OCI-LY7 (cell line): ENCODE results near the gene APBB2. TPM values are rescaled to one million over a fixed set of nuclear protein-coding genes. Genes with fewer than 3 reads are reported as not detected.

Source experiments
- BruUV-seq: library from RNA; stranded (reverse); fragments of 400-500 nt; replicated peaks from 2 replicates; lab custom pipeline; 2021; lab: Mats Ljungman, UMichigan
- CTCF ChIA-PET: fragments of 300-600 bp; sonication (Branson Sonifier 250); formaldehyde crosslinking; loops from one replicate; lab custom pipeline; 2022; ENCODE audit warnings: antibody characterized with exemption; ENCODE audit not compliant: unreplicated experiment; lab: Charles Lee
- POLR2A ChIA-PET: fragments of 300-600 bp; sonication (Branson Sonifier 250); formaldehyde crosslinking; loops from one replicate; lab custom pipeline; 2022; ENCODE audit warnings: antibody characterized with exemption; lab: Charles Lee
- DNase-seq: peaks from one replicate; pipeline ENCODE4 v3.0.0-alpha.2; 2015; ENCODE audit warnings: low spot score
- H2AFZ ChIP-seq: fragments of 200-600 bp; sonication (generic), shearing (Covaris generic); 2 replicates; pipeline ENCODE4 v1.6.1; 2014; ENCODE audit warnings: mild to moderate bottlenecking, antibody characterized with exemption, low read length, moderate library complexity
- H3K27ac ChIP-seq: fragments of 200-600 bp; sonication (generic); 2 replicates; pipeline ENCODE4 v1.5.1; 2014; ENCODE audit warnings: mixed run types, low read depth, mild to moderate bottlenecking, moderate library complexity, low read length, inconsistent platforms; ENCODE audit not compliant: poor library complexity, severe bottlenecking
- H3K36me3 ChIP-seq: fragments of 200-600 bp; sonication (generic); 2 replicates; pipeline ENCODE4 v1.6.1; 2014; ENCODE audit warnings: mild to moderate bottlenecking, antibody characterized with exemption, low read length, moderate library complexity, mixed read lengths; ENCODE audit not compliant: insufficient read depth
- H3K4me1 ChIP-seq: fragments of 200-600 bp; sonication (generic); 2 replicates; pipeline ENCODE4 v1.5.1; 2014; ENCODE audit warnings: mild to moderate bottlenecking, low read length; ENCODE audit not compliant: insufficient read depth, poor library complexity, severe bottlenecking
- H3K4me2 ChIP-seq: fragments of 200-600 bp; sonication (generic); 2 replicates; pipeline ENCODE4 v1.6.1; 2014; ENCODE audit warnings: mild to moderate bottlenecking, low read length
- H3K4me3 ChIP-seq: fragments of 200-600 bp; sonication (generic); 2 replicates; pipeline ENCODE4 v1.5.1; 2014; ENCODE audit warnings: mild to moderate bottlenecking, low read depth, low read length; ENCODE audit not compliant: poor library complexity, severe bottlenecking
- H3K79me2 ChIP-seq: fragments of 200-600 bp; sonication (generic); 2 replicates; pipeline ENCODE4 v1.6.1; 2016; ENCODE audit warnings: low read depth, mild to moderate bottlenecking, low read length, moderate library complexity, mixed read lengths; ENCODE audit not compliant: insufficient read depth
- H3K9me2 ChIP-seq: fragments of 200-600 bp; sonication (generic); 2 replicates; pipeline ENCODE4 v1.6.1; 2016; ENCODE audit warnings: mild to moderate bottlenecking, low read length, mixed read lengths; ENCODE audit not compliant: insufficient read depth
- H3K9me3 ChIP-seq: fragments of 200-600 bp; sonication (generic); 2 replicates; pipeline ENCODE4 v1.6.1; 2014; ENCODE audit warnings: mild to moderate bottlenecking, mixed run types, low read length, mixed read lengths
- H4K20me1 ChIP-seq: fragments of 200-600 bp; sonication (generic); 2 replicates; pipeline ENCODE4 v1.6.1; 2014; ENCODE audit warnings: mild to moderate bottlenecking, antibody characterized with exemption, low read length, moderate library complexity, mixed read lengths; ENCODE audit not compliant: insufficient read depth
- EZH2phosphoT487 ChIP-seq: fragments of 200-600 bp; sonication (generic); IDR thresholded peaks from 2 replicates; pipeline ENCODE4 v1.6.1; 2018; ENCODE audit warnings: low read depth, borderline replicate concordance, mild to moderate bottlenecking, mixed run types, antibody characterized with exemption, low read length, moderate library complexity, mixed read lengths
- intact Hi-C: fragments of 100-400 bp; cut with micrococcal nuclease; formaldehyde crosslinking; loops from one replicate; pipeline ENCODE4 v1.10.0; 2022; ENCODE audit not compliant: unreplicated experiment
- total RNA-seq, 2 experiments: library from RNA; depleted of rRNA in 1 of 2; stranded (reverse); fragments of >200 nt in 1 of 2; shearing (Covaris generic) in 1 of 2; gene quantifications; 2 replicates each; pipeline ENCODE4 v1.2.3, GENCODE V29; 2014 to 2022
- TF ChIP-seq, protein P1 (sequence below): fragments of 200-600 bp; sonication (generic); conservative IDR thresholded peaks from 2 replicates; pipeline ENCODE4 v1.5.1; 2014; ENCODE audit warnings: mild to moderate bottlenecking, antibody characterized with exemption, low read length, moderate library complexity, mixed read lengths

The APBB2 gene
- total RNA-seq, 2 experiments from 2014 or later, result 66.4 to 88.5 TPM

DNA sequence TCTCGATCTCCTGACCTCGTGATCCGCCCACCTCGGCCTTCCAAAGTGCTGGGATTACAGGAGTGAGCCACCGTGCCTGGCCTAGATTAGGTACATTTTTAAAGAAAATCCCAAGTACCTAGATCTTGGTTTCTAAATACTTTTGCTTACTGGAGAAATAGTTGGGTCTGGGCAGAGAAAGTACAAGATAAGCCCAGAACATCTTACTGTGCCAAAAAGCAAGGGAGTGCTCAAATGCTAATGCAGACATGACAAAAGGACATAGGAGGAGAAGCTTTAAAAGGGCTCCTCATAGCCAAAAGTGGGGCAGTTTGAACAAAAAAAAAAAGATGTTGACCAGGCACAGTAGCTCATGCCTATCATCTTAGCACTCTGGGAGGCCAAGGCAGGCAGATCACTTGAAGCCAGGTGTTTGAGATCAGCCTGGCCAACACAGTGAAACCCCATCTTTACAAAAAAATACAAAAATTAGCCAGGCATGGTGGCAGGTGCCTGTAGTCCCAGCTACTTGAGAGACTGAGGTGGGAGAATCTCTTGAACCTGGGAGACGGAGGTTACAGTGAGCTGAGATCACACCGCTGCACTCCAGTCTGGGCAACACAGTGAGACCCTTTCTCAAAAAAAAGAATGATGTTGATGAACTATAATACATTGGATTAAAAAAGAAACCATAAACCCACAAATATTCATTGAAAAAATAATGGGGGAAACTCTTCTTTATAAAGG is 107.5 kb downstream of the APBB2 start:
- no TSS peak for BruUV-seq
- no peak for DNase-seq
- intact Hi-C loops, result loop anchor here (10.0 kb wide), 1 partner anchor 108 kb away; the partner anchor contains the start of gene APBB2
- Histone ChIP-seq H3K4me1 (peaks cover 20% of the 10 kb centered on the region), H3K4me3 (no peak overlapping the region), H3K27ac (no peak overlapping the region), H3K36me3 (no peaks in the 10 kb centered on the region; the same call in 1 of the 2 replicates), H3K9me2 (no peaks in the 10 kb centered on the region), H3K79me2 (peaks cover 3% of the 10 kb centered on the region; the same call in 1 of the 2 replicates), H4K20me1 (no peaks in the 10 kb centered on the region), H2AFZ (no peak overlapping the region), H3K9me3 (no peaks in the 10 kb centered on the region), H3K4me2 (no peak overlapping the region)
- ChIA-PET CTCF (no interaction called here), POLR2A (no interaction called here)
- TF ChIP-seq, protein P1, sequence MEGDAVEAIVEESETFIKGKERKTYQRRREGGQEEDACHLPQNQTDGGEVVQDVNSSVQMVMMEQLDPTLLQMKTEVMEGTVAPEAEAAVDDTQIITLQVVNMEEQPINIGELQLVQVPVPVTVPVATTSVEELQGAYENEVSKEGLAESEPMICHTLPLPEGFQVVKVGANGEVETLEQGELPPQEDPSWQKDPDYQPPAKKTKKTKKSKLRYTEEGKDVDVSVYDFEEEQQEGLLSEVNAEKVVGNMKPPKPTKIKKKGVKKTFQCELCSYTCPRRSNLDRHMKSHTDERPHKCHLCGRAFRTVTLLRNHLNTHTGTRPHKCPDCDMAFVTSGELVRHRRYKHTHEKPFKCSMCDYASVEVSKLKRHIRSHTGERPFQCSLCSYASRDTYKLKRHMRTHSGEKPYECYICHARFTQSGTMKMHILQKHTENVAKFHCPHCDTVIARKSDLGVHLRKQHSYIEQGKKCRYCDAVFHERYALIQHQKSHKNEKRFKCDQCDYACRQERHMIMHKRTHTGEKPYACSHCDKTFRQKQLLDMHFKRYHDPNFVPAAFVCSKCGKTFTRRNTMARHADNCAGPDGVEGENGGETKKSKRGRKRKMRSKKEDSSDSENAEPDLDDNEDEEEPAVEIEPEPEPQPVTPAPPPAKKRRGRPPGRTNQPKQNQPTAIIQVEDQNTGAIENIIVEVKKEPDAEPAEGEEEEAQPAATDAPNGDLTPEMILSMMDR, result no peak
- no peak for TF ChIP-seq EZH2phosphoT487

DNA sequence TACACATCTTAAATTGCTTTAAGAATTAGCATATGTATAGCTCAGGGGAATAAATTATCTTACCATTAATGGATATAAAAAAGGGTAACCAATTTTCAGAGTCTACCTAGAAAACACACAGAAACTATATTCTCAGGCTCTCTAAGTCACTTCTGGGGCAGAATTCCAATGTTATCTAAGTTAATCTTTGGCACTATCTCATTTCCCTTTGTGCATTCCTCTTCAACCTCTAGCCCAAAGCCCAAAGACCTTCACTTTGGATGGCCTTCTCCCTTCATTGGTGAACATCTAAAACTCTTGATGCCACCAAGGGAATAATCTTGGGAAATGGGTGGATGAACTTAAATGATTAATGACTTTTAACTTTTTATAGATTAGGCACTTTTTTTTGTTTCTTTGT is 108.3 kb downstream of the APBB2 start:
- H3K27ac ChIP-seq, result no peak overlapping the region
- DNase-seq, result no peak
- no TSS peak for BruUV-seq
- no peaks in the 10 kb centered on the region for H4K20me1 ChIP-seq
- H3K4me3 ChIP-seq, result no peak overlapping the region
- ChIA-PET POLR2A (no interaction called here), CTCF (no interaction called here)
- H3K4me1 ChIP-seq, result peaks cover 20% of the 10 kb centered on the region
- H2AFZ ChIP-seq, result no peak overlapping the region
- no peaks in the 10 kb centered on the region; the same call in 1 of the 2 replicates for H3K36me3 ChIP-seq
- H3K4me2 ChIP-seq, result no peak overlapping the region
- no peaks in the 10 kb centered on the region for H3K9me2 ChIP-seq
- peaks cover 3% of the 10 kb centered on the region; the same call in 1 of the 2 replicates for H3K79me2 ChIP-seq
- no peaks in the 10 kb centered on the region for H3K9me3 ChIP-seq
- intact Hi-C loops, result loop anchor here (10.0 kb wide), 1 partner anchor 109 kb away; the partner anchor contains the start of gene APBB2
- no peak for TF ChIP-seq EZH2phosphoT487
- TF ChIP-seq, protein P1, result no peak

DNA sequence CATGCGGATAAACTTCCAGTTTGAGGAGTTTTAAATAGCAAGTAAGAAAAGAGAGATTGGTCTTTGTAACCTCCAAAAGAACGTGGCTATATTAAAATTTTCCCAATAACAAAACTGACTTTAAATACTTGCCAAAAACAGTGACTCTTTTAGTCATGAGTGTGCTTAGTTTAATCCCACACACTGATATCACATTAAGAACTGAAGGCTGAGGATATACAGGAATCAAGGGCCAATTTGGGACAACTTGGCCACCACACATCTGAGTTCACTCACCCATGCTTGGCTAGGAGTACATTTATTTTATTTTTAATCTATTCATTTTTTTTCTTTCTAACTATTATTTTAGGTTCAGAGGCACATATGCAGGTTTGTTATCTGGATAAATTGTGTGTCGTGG is 110.2 kb downstream of the APBB2 start:
- ChIA-PET POLR2A (interaction anchor here (0.7 to 0.9 kb wide), 3 partner anchors 30 to 154 kb away, joined by 3 to 4 read pairs (median 3); no protein-coding TSS in a partner anchor), CTCF (no interaction called here)
- Histone ChIP-seq H3K27ac (no peak overlapping the region), H3K4me1 (peaks cover 20% of the 10 kb centered on the region), H3K9me2 (no peaks in the 10 kb centered on the region), H3K4me2 (no peak overlapping the region), H3K9me3 (no peaks in the 10 kb centered on the region), H4K20me1 (no peaks in the 10 kb centered on the region), H3K36me3 (no peaks in the 10 kb centered on the region), H3K4me3 (no peak overlapping the region), H2AFZ (no peak overlapping the region), H3K79me2 (peaks cover 3% of the 10 kb centered on the region; the same call in 1 of the 2 replicates)
- TF ChIP-seq, protein P1, result no peak
- TF ChIP-seq EZH2phosphoT487, result no peak
- BruUV-seq, result no TSS peak
- no peak for DNase-seq
- intact Hi-C loops, result loop anchor here (10.0 kb wide), 1 partner anchor 111 kb away; the partner anchor contains the start of gene APBB2
